Measurements from ENCODE around the gene PTPRZ1. TPM values are rescaled to one million over a fixed set of nuclear protein-coding genes. Genes with fewer than 3 reads are reported as not detected.

Gene PTPRZ1
- total and polyA plus RNA-seq, 10 of the 15 experiments (the other 5 are each of a cell fraction or from before 2014, with no cell fraction given): 0.05 to 0.21 (median 0.11) TPM; not detected in 7

- TF ChIP-seq ATF3 (IDR thresholded peaks at IDR 0.05; ENCODE audit: borderline replicate concordance, extremely low read depth, low read depth, low read length) (no peak), CHD2 (IDR thresholded peaks at IDR 0.05; ENCODE audit: borderline replicate concordance, low read depth, low read length) (no peak), ZNF687 (IDR thresholded peaks at IDR 0.05) (no peak), NFIC (IDR thresholded peaks at IDR 0.05; ENCODE audit: low read depth, low read length) (no peak), NRF1 (conservative IDR thresholded peaks at IDR 0.05; ENCODE audit: low read depth, low read length) (no peak), ZSCAN29 (IDR thresholded peaks at IDR 0.05) (no peak)
These were observed 192.0 kb downstream of the PTPRZ1 start (continued) for GRCh38 chr7:122064971-122065370.

- no peak overlapping the region for H3K27ac ChIP-seq (ENCODE audit: control insufficient read depth, insufficient read depth)
- DNase-seq (ENCODE audit: low read depth, low spot score) (no peak), ATAC-seq (no peak), FAIRE-seq (no peak)
- no peak overlapping the region for H2AFZ ChIP-seq (ENCODE audit: control insufficient read depth, low read depth, low read length)
- no peaks in the 10 kb centered on the region for H3K36me3 ChIP-seq (ENCODE audit: control insufficient read depth in 2 of 2, insufficient read depth in 2 of 2, low read length in 1 of 2)
- intact Hi-C loops (cut with micrococcal nuclease; ENCODE audit: unreplicated experiment) (no loop called here), in situ Hi-C loops (cut with MboI) (no loop called here)
- no peaks in the 10 kb centered on the region for H3K4me1 ChIP-seq (ENCODE audit: control insufficient read depth, insufficient read depth, low read length)
- ChIA-PET SMC1A (ENCODE audit: uncharacterized antibody, unreplicated experiment) (no interaction called here), CTCF (interaction anchor here (2.4 kb wide), 1 partner anchor 12 kb away, joined by 7 read pairs; no protein-coding TSS in a partner anchor), RAD21 (ENCODE audit: unreplicated experiment) (interaction anchor here (0.5 kb wide), 1 partner anchor 132 kb away, joined by 3 read pairs; no protein-coding TSS in a partner anchor), POLR2A (no interaction called here)
- H3K4me2 ChIP-seq (ENCODE audit: control insufficient read depth, insufficient read depth): no peak overlapping the region
- H3K9me3 ChIP-seq (replicated peaks; ENCODE audit: control insufficient read depth, insufficient read depth, low read length): no peaks in the 10 kb centered on the region
- H3K79me2 ChIP-seq (ENCODE audit: control insufficient read depth, insufficient read depth, low read length): no peaks in the 10 kb centered on the region
- 0% methylated on average over 1 of the region's 1 CpG for WGBS (ENCODE audit: insufficient coverage, insufficient replicate concordance, low lambda C conversion rate, missing lambda C conversion rate)
- BruUV-seq (replicated peaks): no TSS peak
- no peak overlapping the region for H3K4me3 ChIP-seq
- H3K9ac ChIP-seq (ENCODE audit: control insufficient read depth, insufficient read depth, low read length): no peak overlapping the region
- H4K20me1 ChIP-seq (ENCODE audit: control insufficient read depth, insufficient read depth): no peaks in the 10 kb centered on the region
- no peak for TF ChIP-seq SKIL (IDR thresholded peaks at IDR 0.05; ENCODE audit: low read depth, poor library complexity, severe bottlenecking)
- TF ChIP-seq RAD21 (IDR thresholded peaks at IDR 0.05; ENCODE audit: insufficient read depth, low read depth, low read length): no peak
- TF ChIP-seq MTA2 (IDR thresholded peaks at IDR 0.05; ENCODE audit: low read depth): no peak
- no peak for TF ChIP-seq ZZZ3 (IDR thresholded peaks at IDR 0.05; ENCODE audit: control insufficient read depth, insufficient read length, low read depth)
- no peak for TF ChIP-seq POLR2AphosphoS5 (IDR thresholded peaks at IDR 0.05; ENCODE audit: low read length)
- no peak for TF ChIP-seq ETV6 (conservative IDR thresholded peaks at IDR 0.05 in 1 of 2, IDR thresholded peaks at IDR 0.05 in 1 of 2; ENCODE audit: borderline replicate concordance in 1 of 2, low read depth in 1 of 2)
- no peak for TF ChIP-seq CTCF (IDR thresholded peaks at IDR 0.05 in 2 of 3, conservative IDR thresholded peaks at IDR 0.05 in 1 of 3; ENCODE audit: control insufficient read depth in 2 of 3, extremely low read depth in 1 of 3, insufficient read depth in 1 of 3, low read depth in 3 of 3, low read length in 3 of 3)
- TF ChIP-seq HDAC2 (IDR thresholded peaks at IDR 0.05): no peak
- H3K27me3 ChIP-seq (replicated peaks in 1 of 2; ENCODE audit: control insufficient read depth in 2 of 2, insufficient read depth in 2 of 2, low read length in 1 of 2): no peaks in the 10 kb centered on the region
These were observed 194.1 kb downstream of the PTPRZ1 start for GRCh38 chr7:122067077-122067476.

Measured in GM12878 (cell line).